Fibroblast of lung (primary cell): ENCODE data around the gene FRK. TPM values are rescaled to one million over a fixed set of nuclear protein-coding genes. Genes with fewer than 3 reads are reported as not detected.

Experiments
- DNase-seq, 2 donors: peaks; one replicate each; pipeline versions ENCODE4 v3.0.0 to v3.0.0-alpha.2; 2010; ENCODE audit warnings: low read depth in 2 of 2
- H2AFZ ChIP-seq: 2 replicates; pipeline ENCODE4 v1.5.1; 2012; ENCODE audit warnings: low read length, control low read depth, inconsistent platforms
- H3K27ac ChIP-seq: 2 replicates; pipeline ENCODE4 v1.5.1; 2011; ENCODE audit warnings: low read length, control low read depth; ENCODE audit not compliant: insufficient read depth
- H3K27me3 ChIP-seq: 2 replicates; pipeline ENCODE4 v1.5.1; 2011; ENCODE audit warnings: mild to moderate bottlenecking, low read length; ENCODE audit not compliant: control insufficient read depth, insufficient read depth
- H3K36me3 ChIP-seq: 2 replicates; pipeline ENCODE4 v1.5.1; 2011; ENCODE audit warnings: low read length; ENCODE audit not compliant: control insufficient read depth, insufficient read depth
- H3K4me1 ChIP-seq: 2 replicates; pipeline ENCODE4 v1.5.1; 2011; ENCODE audit warnings: low read length; ENCODE audit not compliant: control insufficient read depth, insufficient read depth; ENCODE audit errors: extremely low read depth
- H3K4me2 ChIP-seq: 2 replicates; pipeline ENCODE4 v1.5.1; 2011; ENCODE audit warnings: low read length, control low read depth; ENCODE audit not compliant: insufficient read depth; ENCODE audit errors: extremely low read depth
- H3K4me3 ChIP-seq, 4 experiments: fragments of 200-600 bp in 1 of 4; sonication (generic) in 1 of 4; replicated peaks in 1 of 4; 2 replicates each; pipeline ENCODE4 v1.5.1; 2011 to 2016; ENCODE audit warnings: low read length in 4 of 4, low read depth in 3 of 4, mild to moderate bottlenecking in 3 of 4, control low read depth in 2 of 4, inconsistent platforms in 1 of 4, mixed read lengths in 1 of 4; ENCODE audit not compliant: insufficient read depth in 1 of 4; ENCODE audit errors: control extremely low read depth in 1 of 4
- H3K79me2 ChIP-seq: 2 replicates; pipeline ENCODE4 v1.5.1; 2012; ENCODE audit warnings: mild to moderate bottlenecking, low read length, inconsistent platforms; ENCODE audit not compliant: control insufficient read depth, insufficient read depth
- H3K9ac ChIP-seq: 2 replicates; pipeline ENCODE4 v1.5.1; 2011; ENCODE audit warnings: mild to moderate bottlenecking, low read length, control low read depth; ENCODE audit not compliant: insufficient read depth
- H3K9me3 ChIP-seq: 2 replicates; pipeline ENCODE4 v1.5.1; 2012; ENCODE audit warnings: low read depth, low read length; ENCODE audit not compliant: control insufficient read depth, insufficient read depth
- H4K20me1 ChIP-seq: 2 replicates; pipeline ENCODE4 v1.5.1; 2011; ENCODE audit warnings: low read length; ENCODE audit not compliant: control insufficient read depth, insufficient read depth; ENCODE audit errors: extremely low read depth
- EZH2 ChIP-seq: IDR thresholded peaks from 2 replicates; pipeline ENCODE4 v1.5.1; 2012; ENCODE audit warnings: low read length, control low read depth, mild to moderate bottlenecking; ENCODE audit errors: missing control alignments
- polyA plus RNA-seq, 2 donors: library from polyadenylated mRNA; depleted of rRNA in 1 of 2; stranded (reverse) in 1 of 2; unstranded in 1 of 2; fragments of >200 nt; gene quantifications; 2 replicates each; pipeline ENCODE4 v1.2.1, GENCODE V29; 2011 to 2012; ENCODE audit warnings: missing spikeins in 1 of 2
- total RNA-seq: library from RNA; depleted of rRNA; stranded (reverse); fragments of >200 nt; gene quantifications from 2 replicates; pipeline ENCODE4 v1.2.1, GENCODE V29; 2014
- TF ChIP-seq, protein P1 (sequence below), 2 donors: IDR thresholded peaks in 1 of 2; conservative IDR thresholded peaks in 1 of 2; 1 replicate in 1 of 2; 2 replicates in 1 of 2; pipeline ENCODE4 v1.5.1; 2011 to 2012; ENCODE audit warnings: low read length in 2 of 2, control low read depth in 1 of 2, inconsistent platforms in 1 of 2, low read depth in 1 of 2, mild to moderate bottlenecking in 1 of 2

The FRK gene
- total and polyA plus RNA-seq, 2 donors (not counting 1 experiment from before 2014, with no cell fraction given) = 0.18 to 0.33 TPM

DNA sequence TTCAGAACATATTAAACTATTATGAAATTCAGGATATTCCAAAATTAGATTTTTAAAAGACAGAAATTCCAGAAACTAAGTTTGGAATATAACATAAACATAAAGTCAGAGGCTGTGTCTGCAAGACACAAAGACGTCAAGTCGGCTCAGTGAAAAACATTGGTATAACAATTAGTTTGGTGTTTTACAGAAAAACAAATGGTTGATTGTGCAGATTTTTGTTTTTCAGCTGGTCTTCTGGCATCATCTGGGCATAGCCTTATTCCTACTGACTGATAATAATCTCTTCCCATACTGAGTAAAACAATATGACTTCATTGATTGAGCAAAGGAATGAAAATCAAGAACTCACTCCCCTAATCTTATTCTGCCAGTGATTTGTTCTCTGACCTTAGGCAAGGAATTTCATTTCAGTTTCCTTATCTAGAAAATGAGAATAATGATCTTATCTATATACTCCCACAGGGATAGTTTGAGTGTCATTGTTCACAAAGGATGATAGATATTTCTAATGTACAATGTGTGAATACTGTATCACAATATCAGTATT, 84.3 kb downstream of the FRK start:
- no peak overlapping the region for H3K9ac ChIP-seq

DNA sequence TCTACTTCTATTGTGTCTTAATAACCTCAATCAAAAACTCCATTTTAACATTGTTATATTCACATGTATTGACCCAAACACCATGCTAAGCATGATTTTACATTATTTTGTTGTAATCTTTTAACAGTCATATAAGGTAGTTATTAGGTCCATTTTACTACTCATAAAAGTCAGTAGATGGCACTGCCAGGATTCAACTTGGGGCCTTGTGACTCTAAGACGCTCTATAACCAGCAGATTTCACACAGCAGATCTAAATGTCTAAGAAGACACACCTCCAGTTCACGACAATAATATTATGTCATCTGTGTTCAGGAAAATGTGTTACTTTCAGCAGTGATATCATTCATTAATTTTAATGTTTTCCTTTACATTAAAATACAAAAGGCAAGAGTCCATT, 88.0 kb downstream of the FRK start:
- no peaks in the 10 kb centered on the region for H3K79me2 ChIP-seq
- H3K27me3 ChIP-seq = no peaks in the 10 kb centered on the region
- no peaks in the 10 kb centered on the region for H3K9me3 ChIP-seq
- H3K4me3 ChIP-seq = no peak overlapping the region
- no peak overlapping the region for H3K9ac ChIP-seq
- no peak overlapping the region for H3K4me2 ChIP-seq
- no peaks in the 10 kb centered on the region for H3K36me3 ChIP-seq
- H2AFZ ChIP-seq = no peak overlapping the region
- DNase-seq = no peak
- no peak overlapping the region for H3K27ac ChIP-seq
- H3K4me1 ChIP-seq = no peaks in the 10 kb centered on the region
- no peaks in the 10 kb centered on the region for H4K20me1 ChIP-seq
- TF ChIP-seq, protein P1, sequence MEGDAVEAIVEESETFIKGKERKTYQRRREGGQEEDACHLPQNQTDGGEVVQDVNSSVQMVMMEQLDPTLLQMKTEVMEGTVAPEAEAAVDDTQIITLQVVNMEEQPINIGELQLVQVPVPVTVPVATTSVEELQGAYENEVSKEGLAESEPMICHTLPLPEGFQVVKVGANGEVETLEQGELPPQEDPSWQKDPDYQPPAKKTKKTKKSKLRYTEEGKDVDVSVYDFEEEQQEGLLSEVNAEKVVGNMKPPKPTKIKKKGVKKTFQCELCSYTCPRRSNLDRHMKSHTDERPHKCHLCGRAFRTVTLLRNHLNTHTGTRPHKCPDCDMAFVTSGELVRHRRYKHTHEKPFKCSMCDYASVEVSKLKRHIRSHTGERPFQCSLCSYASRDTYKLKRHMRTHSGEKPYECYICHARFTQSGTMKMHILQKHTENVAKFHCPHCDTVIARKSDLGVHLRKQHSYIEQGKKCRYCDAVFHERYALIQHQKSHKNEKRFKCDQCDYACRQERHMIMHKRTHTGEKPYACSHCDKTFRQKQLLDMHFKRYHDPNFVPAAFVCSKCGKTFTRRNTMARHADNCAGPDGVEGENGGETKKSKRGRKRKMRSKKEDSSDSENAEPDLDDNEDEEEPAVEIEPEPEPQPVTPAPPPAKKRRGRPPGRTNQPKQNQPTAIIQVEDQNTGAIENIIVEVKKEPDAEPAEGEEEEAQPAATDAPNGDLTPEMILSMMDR (conservative IDR thresholded peaks at IDR 0.05 in 1 of 2, IDR thresholded peaks at IDR 0.05 in 1 of 2; ENCODE audit: low read depth in 1 of 2, low read length in 2 of 2) = no peak
- TF ChIP-seq EZH2 = no peak

More for the DNA sequence above, 84.3 kb downstream of the FRK start:
- no peak overlapping the region for H3K27ac ChIP-seq
- no peaks in the 10 kb centered on the region for H4K20me1 ChIP-seq
- TF ChIP-seq, protein P1 (conservative IDR thresholded peaks at IDR 0.05 in 1 of 2, IDR thresholded peaks at IDR 0.05 in 1 of 2; ENCODE audit: low read depth in 1 of 2, low read length in 2 of 2) = no peak
- no peak for TF ChIP-seq EZH2
- no peak overlapping the region for H3K4me2 ChIP-seq
- H3K79me2 ChIP-seq = no peaks in the 10 kb centered on the region
- no peak overlapping the region for H2AFZ ChIP-seq
- H3K4me1 ChIP-seq = no peaks in the 10 kb centered on the region
- no peaks in the 10 kb centered on the region for H3K9me3 ChIP-seq
- no peak for DNase-seq
- no peaks in the 10 kb centered on the region for H3K36me3 ChIP-seq
- H3K27me3 ChIP-seq = no peaks in the 10 kb centered on the region
- no peak overlapping the region for H3K4me3 ChIP-seq

DNA sequence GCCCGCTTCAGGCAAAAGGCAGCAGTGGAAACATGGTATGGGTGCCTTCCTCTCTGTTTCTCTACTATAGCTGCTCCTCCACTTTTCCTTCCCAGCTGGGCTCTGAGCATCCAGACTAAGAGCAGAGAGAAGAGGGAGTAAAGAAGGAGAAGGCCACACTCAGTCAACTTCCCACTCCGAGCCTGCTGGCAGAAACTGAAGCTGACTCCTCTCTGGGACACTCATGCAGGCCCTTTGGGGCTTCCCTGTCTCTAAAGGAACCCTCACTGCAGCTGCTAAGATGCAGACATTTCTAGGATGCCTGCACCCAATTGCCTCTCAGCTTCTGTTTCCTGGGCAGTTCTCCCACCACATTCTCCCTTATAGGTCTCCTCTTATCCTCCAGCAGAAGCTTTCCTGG, 88.9 kb downstream of the FRK start:
- Histone ChIP-seq H3K36me3 (no peaks in the 10 kb centered on the region), H3K27ac (no peak overlapping the region), H2AFZ (no peak overlapping the region), H3K4me1 (no peaks in the 10 kb centered on the region), H3K4me3 (no peak overlapping the region), H4K20me1 (no peaks in the 10 kb centered on the region), H3K27me3 (no peaks in the 10 kb centered on the region), H3K79me2 (no peaks in the 10 kb centered on the region), H3K9ac (no peak overlapping the region), H3K9me3 (no peaks in the 10 kb centered on the region), H3K4me2 (no peak overlapping the region)
- no peak for DNase-seq
- TF ChIP-seq, protein P1 (conservative IDR thresholded peaks at IDR 0.05 in 1 of 2, IDR thresholded peaks at IDR 0.05 in 1 of 2; ENCODE audit: low read depth in 1 of 2, low read length in 2 of 2) = no peak
- TF ChIP-seq EZH2 = no peak
